HG03571 (cell line): ENCODE data around the gene LRRC40.

Experiments
- ATAC-seq: cut with Tn5 transposase; IDR thresholded peaks from one replicate; pipeline ENCODE4 v1.9.1; 2021; ENCODE audit not compliant: unreplicated experiment

Gene LRRC40

GRCh38 chr1:70134148-70134547 is 71.2 kb downstream of the LRRC40 start:
- ATAC-seq: no peak

DNA sequence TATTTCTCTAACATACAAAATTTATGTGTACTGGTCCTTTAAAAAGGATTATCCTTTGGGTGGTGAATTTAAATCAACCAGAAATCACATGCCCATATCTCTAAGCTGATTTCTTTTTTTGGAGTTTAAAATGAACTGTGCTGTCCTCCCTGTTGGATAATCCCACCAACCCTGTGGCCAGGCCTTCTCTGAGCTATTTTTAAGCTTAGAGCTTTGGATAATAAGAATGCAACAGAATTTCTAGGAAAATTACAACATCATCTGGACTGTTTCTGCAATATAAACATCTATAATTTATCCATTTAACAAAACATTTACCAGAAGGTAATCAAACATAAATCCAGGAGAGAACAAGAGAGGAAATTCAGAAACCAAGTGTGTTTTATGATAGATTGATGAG is 88.3 kb downstream of the LRRC40 start:
- no peak for ATAC-seq

- ATAC-seq: no peak
Measured at GRCh38 chr1:70115315-70115714, 90.1 kb downstream of the LRRC40 start.

DNA sequence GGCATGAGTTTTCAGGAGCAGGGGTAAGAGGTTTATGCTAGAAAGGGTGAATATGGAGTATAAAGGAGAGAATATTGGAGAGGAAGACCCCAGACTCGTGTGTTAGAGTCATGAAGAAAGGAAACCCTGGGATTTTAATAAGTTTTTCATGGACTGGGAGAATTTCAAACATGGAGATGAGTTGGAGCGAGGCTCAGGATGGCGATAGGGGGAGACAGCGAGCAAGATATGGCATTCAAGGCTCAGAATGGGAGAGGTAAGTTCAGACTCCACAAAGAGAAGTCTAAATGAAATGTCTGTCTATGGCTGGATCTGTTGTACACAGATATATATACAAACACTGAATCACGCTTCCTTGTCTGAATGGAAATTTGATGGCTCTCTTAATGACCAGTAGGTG is 92.5 kb downstream of the LRRC40 start:
- no peak for ATAC-seq

- no peak for ATAC-seq
Measured at GRCh38 chr1:70109241-70109640, 96.1 kb downstream of the LRRC40 start.

DNA sequence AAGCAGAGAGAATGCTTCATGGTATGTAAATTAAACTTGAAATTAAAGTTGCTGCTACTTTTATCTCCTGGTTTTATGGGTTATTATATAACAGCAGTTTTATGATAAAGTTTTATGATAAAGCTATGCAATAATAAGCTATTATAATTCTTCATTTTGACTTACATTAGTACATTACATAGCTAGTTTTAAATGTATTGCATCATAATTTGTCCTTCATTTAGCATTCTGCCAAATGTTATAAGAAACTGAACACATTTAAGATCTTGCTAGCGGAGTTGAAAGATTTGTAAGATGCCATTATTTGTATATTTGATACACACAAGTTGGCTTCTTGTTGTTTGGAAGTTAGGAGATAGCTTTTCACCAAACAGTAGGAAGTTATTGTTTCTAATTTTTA is 101.6 kb downstream of the LRRC40 start:
- ATAC-seq: no peak

DNA sequence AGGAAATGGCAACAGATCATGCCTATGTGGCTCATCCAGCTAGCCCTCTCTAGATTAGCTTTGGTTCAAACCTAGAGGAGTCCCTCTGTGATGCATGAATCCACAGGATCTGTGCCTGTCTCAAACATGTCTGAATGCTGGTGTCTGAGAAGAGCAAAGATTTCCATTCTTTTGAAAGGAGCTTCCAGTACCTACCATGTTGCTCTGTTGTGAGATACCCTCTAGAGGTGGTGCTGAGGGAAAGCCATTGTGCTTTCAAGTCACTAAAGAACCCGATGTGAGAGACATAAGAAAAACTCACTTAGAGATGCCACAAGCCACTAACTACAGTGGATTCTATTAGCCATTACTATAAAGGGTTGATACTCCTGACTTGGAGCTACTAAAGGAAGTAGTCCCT is 103.6 kb downstream of the LRRC40 start:
- no peak for ATAC-seq

GRCh38 chr1:70101231-70101630 is 104.1 kb downstream of the LRRC40 start:
- ATAC-seq: no peak
